GM18498 (cell line): ENCODE data around the gene HTR4.
"Not testable (repeated sequence)": the region's sequence is repeated elsewhere in the genome, so short reads cannot be mapped to it uniquely, and the experiment has no call there.

ENCODE experiments used
- ATAC-seq: cut with Tn5 transposase; IDR thresholded peaks from one replicate; pipeline ENCODE4 v1.9.1; 2021; ENCODE audit warnings: mild to moderate bottlenecking, moderate library complexity; ENCODE audit not compliant: unreplicated experiment

The HTR4 gene, protein sequence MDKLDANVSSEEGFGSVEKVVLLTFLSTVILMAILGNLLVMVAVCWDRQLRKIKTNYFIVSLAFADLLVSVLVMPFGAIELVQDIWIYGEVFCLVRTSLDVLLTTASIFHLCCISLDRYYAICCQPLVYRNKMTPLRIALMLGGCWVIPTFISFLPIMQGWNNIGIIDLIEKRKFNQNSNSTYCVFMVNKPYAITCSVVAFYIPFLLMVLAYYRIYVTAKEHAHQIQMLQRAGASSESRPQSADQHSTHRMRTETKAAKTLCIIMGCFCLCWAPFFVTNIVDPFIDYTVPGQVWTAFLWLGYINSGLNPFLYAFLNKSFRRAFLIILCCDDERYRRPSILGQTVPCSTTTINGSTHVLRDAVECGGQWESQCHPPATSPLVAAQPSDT

DNA sequence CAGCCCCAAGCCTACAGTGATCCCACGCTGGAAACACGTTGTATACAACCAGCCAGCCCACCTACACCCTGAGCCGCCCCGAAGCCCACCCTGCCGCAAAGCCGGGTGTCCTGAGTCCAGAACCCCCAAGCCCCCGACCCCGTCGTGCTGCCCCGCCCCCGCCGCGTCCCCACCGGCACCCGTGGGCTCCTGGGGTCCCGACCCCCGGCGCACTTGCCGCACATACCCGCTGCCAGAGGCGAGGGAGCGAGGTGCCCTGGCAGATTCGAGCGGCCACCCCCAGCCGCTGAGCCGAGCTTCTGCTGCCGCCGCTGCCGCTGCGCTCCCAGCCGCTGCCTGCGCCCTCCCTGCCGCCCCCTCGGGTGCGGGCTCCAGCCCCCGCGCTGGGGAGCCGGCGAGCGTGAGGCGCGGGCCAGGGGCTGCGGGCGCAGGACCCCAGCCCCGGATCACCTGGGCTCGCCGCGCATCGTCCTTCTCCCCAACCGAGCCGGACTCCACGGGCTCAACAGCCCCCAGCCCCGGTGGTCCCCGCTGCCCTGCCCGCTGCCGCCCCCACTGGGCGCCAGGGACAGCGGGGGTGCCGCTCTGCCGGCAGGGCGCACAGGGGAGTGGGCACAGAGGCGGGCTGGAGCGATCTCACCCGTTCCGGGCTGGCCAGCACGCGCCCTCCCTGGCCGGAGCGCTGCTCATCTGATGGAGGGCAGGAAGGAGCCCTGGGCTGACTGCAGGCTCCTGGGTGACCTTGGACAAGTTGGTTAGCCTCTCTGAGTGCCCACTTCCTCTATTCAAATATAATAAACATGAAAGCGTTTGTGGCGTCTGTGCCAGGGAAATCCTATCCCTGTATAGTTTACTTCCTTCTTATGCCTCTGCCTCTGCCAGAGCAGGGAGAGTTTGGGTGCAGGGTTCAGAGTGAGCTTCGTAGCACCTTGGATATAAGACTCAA is at the start of gene HTR4:
Gene HTR4 (minus strand): TSS at position 692 of the 946 bp plus-strand sequence. CDS start 17,513 bp downstream, outside the sequence.
- no peak for ATAC-seq

DNA sequence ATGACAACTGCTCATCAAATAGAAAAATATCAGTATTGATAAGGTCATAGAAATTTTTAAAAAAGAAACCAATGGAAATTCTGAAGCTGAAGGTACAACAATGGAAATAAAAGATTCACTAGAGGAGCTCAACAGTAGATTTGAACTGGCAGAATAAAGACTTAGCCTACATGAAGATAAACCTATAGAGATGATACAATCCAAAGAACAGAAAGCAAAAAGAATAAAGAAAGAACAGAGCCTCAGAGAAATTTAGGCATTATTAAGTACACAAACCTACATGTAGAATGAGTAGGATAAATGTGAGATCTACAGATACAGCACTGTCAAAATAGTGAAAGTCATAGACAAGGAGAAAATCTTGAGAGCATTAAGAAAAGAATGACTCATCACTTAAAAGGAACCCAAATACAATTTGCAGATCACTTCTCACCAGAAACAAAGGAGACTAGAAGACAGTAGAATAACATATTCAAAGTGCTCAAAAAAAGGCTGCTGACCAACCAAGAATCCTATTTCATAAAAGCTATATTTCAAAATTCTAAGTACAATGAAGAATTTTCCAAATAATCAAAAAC is 47.8 kb upstream of the HTR4 start:
- ATAC-seq, result no peak

DNA sequence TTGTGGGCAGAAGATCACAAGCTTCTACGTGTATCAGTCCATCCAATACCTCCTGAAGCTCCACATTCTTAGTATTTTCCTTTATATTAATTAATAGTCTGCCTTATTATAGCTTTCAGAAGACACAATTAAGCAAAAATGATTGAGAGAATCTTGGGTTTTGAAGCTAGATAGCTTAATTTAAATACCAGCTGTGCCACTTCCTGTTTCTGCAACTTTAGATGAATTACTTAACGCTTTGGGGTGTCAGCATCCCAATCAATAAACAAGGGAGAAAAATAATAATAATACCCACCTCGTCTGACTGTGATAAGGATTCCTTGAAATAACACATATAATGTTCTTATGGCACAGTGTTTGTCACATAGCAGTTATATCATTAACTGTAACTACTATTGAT is 44.7 kb upstream of the HTR4 start:
- no peak for ATAC-seq

DNA sequence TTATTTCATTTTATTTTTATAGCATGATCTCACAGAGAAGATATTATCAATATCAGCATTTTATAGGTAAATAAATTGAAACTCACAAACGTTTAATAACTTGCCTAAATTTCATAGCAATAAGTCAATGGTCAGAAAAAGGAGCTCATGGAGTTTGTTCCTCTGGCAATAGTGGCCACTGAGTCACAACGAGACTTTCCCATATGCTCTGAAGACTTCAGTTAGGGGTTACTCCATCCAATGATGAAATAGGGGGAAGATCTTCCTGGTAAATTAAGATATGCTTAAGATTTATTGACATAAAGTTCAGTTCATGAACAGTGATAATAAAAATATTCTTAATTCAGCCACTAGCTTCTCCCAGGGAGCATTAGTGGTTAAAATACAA is 43.5 kb upstream of the HTR4 start:
- ATAC-seq, result no peak

DNA sequence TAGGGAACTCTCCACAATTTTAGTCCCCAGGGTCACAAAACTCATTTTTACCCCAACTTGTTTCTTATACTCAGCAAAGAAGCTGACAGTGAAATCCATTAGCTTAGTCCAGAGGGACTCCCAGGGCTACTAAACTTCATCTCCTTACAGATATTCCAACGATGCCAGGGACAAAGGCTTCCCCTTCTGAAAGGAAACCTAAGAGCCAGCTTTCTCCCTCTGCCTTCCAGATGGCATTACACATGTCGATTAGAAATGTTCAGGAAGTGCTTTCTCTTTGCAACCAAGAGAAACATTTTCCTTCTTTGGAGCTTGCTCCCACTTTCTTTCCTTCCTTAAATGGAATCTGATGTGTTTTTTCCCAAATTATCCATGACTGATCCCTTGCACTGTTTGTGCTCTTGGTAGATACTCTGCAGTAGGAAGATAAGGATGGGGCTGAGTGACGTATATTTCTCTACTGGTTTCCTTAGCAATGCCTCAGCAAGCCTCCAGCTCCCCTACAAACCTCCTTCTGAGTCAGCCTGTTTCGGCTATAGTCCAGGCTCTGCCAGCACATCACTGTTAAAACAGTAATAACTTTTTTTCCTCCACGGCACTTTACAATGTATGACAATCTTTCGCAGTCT is 43.0 kb upstream of the HTR4 start:
- ATAC-seq, result no peak

DNA sequence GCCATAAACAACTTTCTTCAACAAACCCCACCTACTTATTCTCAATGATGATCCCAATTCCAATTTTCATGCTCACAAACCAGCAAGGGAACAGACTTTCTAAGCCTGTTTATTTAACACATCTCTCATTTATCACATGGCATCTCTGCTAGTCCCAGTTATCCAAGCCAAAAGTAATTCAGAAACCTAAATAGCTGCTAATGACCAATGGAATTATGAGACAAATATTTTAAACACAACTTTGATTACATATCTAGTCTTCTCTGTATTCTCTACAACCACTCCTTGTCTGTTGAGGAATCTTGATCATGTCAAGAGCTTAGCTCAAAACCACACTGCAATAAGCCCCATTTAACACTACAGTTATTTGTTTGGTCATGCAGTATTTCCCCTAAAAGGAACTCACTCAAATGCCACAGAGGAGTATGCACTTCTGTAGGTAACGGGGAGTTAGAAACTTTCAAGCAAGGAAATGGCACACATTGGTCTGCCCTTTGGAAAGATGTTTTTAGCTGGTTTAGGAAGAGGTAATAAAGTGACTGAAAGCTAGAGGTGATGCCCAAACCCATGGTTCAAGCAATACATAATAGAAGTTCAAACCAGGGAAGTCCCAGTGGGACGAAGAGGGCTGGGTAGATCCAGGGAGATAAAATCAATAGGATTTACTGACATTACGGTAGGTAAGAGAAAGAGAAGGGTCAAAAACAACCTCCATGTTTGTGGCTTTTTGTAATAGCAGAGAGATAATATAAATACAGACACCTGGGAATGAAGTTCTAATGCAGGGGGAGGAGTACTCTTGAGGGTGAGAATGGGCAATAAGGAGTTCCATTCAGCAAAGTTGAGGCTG is 42.1 kb upstream of the HTR4 start:
- no peak for ATAC-seq

DNA sequence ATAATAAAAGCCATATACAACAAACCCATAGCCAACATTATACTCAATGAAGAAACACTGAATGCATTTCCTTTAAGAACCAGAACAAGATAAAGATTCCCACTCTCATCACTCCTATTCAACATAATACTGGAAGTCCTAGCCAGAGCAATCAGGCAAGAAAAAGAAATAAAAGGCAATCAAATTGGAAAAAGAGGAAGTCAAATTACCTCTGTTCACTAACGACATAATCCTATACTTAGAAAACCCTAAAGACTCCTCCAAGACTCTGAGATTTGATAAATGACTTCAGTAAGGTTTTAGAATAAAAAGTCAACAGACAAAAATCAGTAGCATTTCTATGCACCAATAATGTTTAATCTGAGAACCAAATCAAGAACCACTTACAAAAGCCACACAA is 36.6 kb upstream of the HTR4 start:
- no peak for ATAC-seq

DNA sequence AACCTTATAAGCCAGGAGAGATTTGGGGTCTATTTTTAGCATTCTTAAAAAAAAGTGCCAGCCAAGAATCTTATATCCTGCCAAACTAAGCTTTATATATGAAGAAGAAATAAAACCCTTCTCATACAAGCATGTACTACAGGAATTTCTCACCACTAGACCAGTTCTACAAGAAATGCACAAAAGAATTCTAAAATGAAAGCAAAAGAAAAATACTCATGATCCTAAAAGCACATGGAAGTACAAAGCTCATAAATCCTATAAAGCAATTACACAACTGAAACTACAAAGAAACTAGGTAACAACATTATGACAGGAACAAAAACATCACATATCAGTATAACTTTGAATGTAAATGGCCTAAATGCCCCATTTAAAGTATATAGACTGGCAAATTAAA is 34.5 kb upstream of the HTR4 start:
- no peak for ATAC-seq

DNA sequence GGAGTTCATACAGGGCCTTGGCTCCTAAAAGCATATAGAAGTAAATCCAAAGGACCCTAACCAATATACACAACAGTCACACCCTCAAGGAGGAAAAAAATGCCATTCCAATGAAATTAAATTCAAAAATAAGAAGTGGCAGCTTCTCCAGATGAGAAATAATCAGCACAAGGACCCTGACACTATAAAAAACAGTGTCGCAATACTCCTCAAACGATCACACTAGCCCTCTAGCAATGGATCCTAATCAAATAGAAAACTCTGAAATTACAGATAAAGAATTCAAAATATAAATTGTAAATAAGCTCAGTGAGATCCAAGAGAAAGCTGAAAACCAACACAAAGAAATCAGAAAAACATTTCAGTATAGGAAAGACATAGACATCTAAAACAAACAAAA is 33.5 kb upstream of the HTR4 start:
- no peak for ATAC-seq

DNA sequence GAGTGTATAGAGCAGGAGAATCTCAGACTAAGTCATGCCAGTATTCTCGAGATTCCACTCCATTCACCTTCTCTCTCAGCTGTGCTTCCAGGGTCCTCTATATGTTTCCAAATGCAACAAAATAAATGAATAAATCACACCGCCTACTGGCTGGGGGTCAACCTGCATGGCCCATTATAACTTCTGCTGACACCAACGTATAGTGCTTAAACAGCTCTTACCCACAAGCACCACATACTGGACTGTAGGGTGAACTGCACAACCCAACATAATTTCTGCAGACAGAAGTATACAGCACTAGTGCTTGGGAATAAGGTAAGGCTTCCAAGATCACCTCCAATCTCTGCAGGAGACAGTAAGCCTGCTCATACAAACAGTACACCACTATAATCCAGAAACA is 33.1 kb upstream of the HTR4 start:
- peak; percentile 97 for ATAC-seq

DNA sequence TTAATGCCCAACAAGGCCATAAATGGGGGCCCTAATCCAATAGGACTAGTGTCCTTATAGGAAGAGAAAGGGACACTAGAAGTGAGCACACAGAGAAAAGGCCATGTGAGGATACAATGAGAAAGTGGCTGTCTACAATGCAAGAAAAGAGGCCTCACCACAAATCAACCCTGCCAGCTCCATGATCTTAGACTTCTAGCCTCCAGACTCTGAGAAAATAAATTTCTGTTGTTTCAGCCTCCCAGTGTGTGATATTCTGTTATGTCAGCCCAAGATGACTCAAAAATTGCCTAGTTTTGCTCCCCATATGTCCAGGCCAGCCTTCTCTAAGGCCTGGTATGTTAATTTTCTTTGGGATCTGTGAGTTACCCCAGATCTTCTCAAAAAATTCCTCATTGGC is 32.3 kb upstream of the HTR4 start:
- ATAC-seq, result no peak

DNA sequence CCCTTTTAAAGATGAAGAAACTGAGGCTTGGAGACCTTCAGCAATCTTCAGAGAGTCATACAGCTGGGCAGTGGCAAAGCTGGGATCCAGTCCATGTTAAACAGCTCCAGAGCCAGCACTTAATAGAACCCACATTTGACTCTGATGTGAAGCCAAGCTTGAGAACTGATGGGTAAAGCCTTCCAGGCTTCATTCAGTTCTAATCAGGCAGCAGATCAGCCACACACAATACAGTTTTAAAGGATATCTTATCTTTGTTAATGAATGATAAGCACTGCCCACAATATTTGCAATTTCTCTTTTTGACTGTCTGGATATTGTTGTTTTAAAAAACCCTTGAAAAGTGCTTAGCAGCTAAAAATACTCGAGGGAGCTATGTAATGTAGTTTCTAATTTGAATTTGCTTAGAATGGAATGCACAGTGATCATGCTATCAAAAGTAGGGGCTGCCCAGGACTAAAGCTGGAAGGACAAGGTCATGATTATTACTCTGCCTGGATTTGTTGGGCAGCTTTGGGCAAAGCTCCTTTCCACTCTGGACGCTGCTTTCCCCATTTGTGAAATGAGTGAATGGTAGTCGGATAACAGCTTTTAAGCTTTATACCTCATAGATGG is 31.3 kb upstream of the HTR4 start:
- ATAC-seq, result no peak

DNA sequence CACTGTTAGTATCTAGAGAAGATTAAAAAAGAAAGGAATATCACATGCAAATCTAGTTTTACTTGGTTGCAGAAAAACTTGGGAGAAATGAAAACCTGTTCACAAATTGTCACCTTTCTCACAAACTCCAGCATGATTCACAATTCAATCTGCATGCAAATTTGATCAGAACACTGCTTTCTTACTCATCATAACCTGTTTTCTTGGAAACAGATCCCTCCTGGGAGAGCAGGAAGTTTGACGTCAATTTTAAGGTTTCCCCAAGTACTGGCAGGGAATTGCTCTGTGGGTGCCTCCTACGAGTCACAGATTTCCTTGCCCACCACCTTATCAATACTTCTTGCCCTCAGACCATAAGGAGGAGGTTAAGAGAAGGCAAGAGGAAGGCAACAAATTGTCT is 30.2 kb upstream of the HTR4 start:
- ATAC-seq, result no peak

DNA sequence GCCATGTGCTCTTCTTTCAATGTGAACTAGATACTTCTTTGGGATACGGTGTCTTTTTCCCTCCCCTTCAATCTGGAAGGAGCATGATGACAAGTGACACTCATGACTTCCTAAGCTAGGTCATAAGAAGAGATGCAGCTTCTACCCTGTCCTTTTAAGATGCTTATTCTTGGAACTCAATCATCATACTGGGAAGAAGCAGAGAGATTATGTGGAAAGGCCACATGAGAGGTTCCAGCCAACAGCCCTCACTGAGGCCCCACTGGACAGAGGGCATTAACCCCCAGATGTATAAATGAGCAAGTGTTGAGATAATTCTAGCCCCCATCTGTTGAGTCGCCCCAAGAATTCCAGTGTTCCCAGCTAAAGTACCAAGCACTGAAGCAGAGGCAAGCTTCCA is 29.3 kb upstream of the HTR4 start:
- no peak for ATAC-seq

DNA sequence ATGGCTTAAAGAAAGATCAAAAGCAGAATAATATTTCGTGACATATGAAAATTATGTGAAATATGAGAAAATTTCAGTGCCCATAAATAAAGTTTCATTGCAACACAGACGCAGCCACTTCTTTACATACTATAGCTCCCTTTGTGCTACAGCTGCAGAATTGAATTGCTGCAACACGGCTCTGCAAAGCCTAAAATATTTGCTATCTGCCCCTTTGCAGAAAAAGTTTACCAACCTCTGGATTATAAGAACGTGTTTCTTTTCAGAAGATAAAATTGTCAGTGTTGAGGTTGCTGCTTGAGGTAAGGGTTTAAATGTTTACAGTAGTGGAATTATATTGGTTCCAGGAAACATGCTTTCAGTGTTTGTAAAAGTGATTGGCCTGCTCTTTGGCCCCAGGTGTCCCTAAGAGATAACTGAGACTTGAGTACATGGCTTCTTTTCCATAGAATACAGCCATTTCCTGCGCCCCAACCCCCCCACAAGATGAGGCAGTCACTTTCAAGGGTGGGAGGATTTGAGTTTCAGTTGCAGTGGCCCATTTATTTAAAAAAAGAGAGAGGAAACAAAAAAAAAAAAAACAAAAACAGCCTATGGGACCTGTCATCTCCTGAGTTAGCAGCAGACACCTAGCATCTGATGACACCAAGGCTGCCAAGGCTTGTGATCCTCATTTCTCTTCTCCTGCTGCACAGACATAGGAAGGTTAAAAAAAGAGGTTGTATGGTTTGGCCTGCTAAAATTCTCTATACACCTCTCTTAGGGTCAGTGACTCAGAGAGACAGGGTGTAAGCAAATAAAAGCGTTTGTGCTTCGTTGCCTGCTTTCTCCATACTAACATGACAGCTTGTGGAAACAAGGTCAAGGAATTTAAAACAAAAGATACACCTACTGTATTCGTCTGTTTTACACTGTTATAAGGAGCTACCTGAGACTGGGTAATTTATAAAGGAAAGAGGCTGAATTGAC is 28.0 kb upstream of the HTR4 start:
- ATAC-seq, result no peak

DNA sequence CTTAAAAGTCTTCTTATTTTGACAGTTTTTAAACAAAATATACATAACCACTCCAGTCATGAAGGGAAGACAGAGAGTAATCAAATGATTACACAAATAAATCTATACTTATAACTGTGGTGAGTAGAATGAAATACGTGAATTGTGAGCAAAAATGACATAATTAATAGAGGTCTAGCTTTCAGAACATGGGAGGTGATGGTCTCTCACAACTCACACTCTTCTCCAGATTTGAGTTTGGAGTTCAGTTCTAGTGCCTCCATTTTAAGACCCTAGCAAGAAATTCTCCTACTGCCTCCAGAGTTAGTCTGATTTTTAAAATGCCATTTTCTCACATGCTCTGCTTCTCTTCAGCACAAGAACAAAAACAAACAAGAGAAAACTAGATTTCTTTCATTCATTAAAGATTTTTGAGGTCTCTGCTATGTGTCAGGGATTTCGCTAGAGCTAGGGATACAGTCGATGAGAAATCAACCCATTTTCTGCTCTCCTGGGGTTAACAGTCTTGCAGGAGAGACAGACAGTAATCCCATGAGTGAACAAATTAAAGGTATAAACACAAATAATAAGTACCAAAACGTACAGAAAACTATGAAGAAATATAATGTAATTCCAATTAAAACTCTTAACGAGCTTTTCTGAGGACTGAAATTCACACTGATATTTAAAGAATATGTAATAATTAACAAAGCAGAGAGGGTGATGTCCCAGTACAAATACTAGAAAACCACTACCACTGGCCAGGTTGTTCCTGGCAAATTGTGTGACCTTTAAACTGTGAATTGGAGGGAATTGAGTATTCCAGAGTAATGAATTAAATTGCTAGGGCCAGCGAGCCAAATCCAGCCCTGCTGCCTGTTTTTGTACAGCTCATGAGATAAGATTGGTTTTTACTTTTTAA is 27.1 kb upstream of the HTR4 start:
- ATAC-seq, result no peak

DNA sequence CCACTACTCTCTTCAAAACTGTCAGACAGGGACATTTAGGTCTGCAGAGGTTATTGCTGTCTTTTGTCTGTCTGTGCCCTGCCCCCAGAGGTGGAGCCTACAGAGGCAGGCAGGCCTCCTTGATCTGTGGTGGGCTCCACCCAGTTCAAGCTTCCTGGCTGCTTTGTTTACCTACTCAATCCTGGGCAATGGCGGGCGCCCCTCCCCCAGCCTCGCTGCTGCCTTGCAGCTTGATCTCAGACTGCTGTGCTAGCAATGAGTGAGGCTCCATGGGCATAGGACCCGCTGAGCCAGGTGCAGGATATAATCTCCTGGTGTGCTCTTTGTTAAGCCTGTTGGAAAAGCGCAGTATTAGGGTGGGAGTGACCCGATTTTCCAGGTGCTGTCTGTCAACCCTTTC is 19.4 kb upstream of the HTR4 start:
- not testable (repeated sequence) for ATAC-seq

DNA sequence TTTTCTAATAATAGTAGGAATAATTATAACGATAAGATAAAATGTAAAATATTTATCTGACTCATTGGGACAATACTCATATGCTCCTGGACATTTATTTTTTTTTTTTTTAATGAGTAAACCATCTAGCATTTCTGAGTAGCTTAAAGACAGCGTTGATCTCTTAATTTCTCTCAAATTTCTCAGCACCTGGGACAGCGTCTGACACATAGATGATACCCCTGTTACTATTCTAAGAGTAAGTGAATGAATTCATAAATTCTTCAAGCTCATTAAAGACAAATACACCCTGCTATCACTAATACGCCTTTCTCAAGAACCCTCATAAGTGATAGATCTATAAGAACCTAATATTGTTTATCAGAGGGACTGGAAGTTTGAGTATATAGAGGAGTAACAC is 12.0 kb upstream of the HTR4 start:
- no peak for ATAC-seq
